Gastroesophageal sphincter (tissue), 4 donors: Measurements from ENCODE around the gene EPAS1. TPM values are rescaled to one million over a fixed set of nuclear protein-coding genes. Genes with fewer than 3 reads are reported as not detected.

Experiments used
- ATAC-seq: fragments of 150-250 bp; one replicate; pipeline ENCODE4 v1.9.1; 2016; ENCODE audit warnings: mild to moderate bottlenecking, moderate library complexity
- H3K27ac ChIP-seq, 4 donors: fragments of 200-600 bp; sonication (generic) in 3 of 4; 1 replicate in 3 of 4; 2 replicates in 1 of 4; pipeline ENCODE4 v1.5.1; 2016 to 2019
- H3K27me3 ChIP-seq: fragments of 200-600 bp; sonication (generic); one replicate; pipeline ENCODE4 v1.5.1; 2019
- H3K36me3 ChIP-seq, 2 donors: fragments of 200-600 bp; sonication (generic); one replicate each; pipeline ENCODE4 v1.5.1; 2019; ENCODE audit warnings: control low read depth in 1 of 2
- H3K4me1 ChIP-seq, 3 donors: fragments of 200-600 bp; sonication (generic); 1 replicate in 2 of 3; 2 replicates in 1 of 3; pipeline ENCODE4 v1.5.1; 2016 to 2019; ENCODE audit warnings: control low read depth in 2 of 3
- H3K4me3 ChIP-seq, 2 donors: fragments of 200-600 bp; sonication (generic); one replicate each; pipeline ENCODE4 v1.5.1; 2019; ENCODE audit warnings: mild to moderate bottlenecking in 1 of 2, moderate library complexity in 1 of 2
- H3K9me3 ChIP-seq, 3 donors: fragments of 200-600 bp; sonication (generic); one replicate each; pipeline ENCODE4 v1.5.1; 2017 to 2019; ENCODE audit warnings: control low read depth in 2 of 3
- EP300 ChIP-seq: sonication (generic); formaldehyde crosslinking; IDR thresholded peaks from one replicate; pipeline ENCODE4 v1.6.1; 2017; ENCODE audit warnings: antibody characterized with exemption, mild to moderate bottlenecking
- POLR2A ChIP-seq, 2 donors: fragments of 450-650 bp; IDR thresholded peaks; one replicate each; pipeline ENCODE4 v1.6.1; 2017; ENCODE audit warnings: antibody characterized with exemption in 2 of 2, mild to moderate bottlenecking in 2 of 2, moderate library complexity in 1 of 2
- POLR2AphosphoS5 ChIP-seq: sonication (generic); formaldehyde crosslinking; IDR thresholded peaks from one replicate; pipeline ENCODE4 v1.6.1; 2017; ENCODE audit warnings: antibody characterized with exemption
- WGBS, 2 donors: methylation state at CpG; one replicate each; pipeline ENCODE4 v1.1.5; 2018; ENCODE audit warnings: low coverage in 1 of 2; 5-methylcytosine and 5-hydroxymethylcytosine counted together
- total RNA-seq, 4 donors: library from RNA; depleted of rRNA; stranded (reverse); fragments of >200 nt; gene quantifications; one replicate each; pipeline ENCODE4 v1.1.0, GENCODE V29; 2016
- TF ChIP-seq, protein P1 (sequence below), 4 experiments: fragments of 200-600 bp in 2 of 4; fragments of 450-650 bp in 2 of 4; sonication (generic) in 1 of 4; IDR thresholded peaks; one replicate each; pipeline ENCODE4 v1.5.1; 2017 to 2019; ENCODE audit warnings: antibody characterized with exemption in 4 of 4, mild to moderate bottlenecking in 2 of 4, moderate library complexity in 2 of 4

EPAS1 gene
- total RNA-seq, 4 donors from 2014 or later = 101 to 152 (median 131) TPM

DNA sequence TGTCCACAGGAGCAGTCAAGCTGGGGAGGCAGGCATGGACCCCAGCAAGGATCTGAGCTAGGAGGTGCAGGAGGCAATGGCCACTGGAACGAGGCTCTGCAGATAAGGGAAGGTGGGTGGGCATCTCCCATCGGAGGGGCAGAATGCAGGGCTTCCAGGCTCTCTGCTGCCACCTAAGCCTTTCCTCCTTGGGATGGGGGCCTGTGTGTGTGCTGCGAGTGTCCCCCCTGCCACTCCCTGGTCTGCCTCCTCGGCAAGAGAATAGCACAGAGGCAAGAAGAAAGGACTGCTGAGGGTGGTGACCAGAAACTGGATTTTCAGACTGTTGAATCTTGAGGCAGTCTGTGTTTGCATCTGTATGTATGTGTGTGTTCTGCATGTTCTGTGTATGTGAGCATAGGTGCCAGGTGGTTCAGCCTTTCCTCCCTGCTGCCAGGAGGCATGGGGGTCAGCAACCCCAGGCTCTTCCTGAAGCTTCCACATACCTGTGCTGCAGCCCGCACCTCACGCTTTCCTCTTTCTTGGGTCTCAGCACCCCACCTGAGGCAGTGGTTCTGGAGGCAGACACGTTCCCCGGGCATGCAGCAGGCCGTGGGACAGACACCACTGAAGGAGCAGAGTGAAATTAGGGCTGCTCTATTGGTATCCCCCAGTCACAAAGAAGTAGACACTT is 86.7 kb downstream of the EPAS1 start:
- no peak overlapping the region for H3K27ac ChIP-seq
- H3K4me3 ChIP-seq = no peak overlapping the region
- H3K4me1 ChIP-seq = peaks cover 0 to 41% (median 10%) of the 10 kb centered on the region in 3 donors
- ATAC-seq = no peak
- H3K36me3 ChIP-seq = peaks cover 0 to 72% of the 10 kb centered on the region in 2 donors
- no peaks in the 10 kb centered on the region for H3K27me3 ChIP-seq
- 93% methylated on average over 3 of the region's 9 CpGs; no CpG with 5 or more reads in 1 of the 2 donors for WGBS, 2 donors
- H3K9me3 ChIP-seq = no peaks in the 10 kb centered on the region
- no peak for TF ChIP-seq POLR2A (IDR thresholded peaks at IDR 0.05)
- no peak for TF ChIP-seq EP300
- no peak for TF ChIP-seq POLR2AphosphoS5
- TF ChIP-seq, protein P1, sequence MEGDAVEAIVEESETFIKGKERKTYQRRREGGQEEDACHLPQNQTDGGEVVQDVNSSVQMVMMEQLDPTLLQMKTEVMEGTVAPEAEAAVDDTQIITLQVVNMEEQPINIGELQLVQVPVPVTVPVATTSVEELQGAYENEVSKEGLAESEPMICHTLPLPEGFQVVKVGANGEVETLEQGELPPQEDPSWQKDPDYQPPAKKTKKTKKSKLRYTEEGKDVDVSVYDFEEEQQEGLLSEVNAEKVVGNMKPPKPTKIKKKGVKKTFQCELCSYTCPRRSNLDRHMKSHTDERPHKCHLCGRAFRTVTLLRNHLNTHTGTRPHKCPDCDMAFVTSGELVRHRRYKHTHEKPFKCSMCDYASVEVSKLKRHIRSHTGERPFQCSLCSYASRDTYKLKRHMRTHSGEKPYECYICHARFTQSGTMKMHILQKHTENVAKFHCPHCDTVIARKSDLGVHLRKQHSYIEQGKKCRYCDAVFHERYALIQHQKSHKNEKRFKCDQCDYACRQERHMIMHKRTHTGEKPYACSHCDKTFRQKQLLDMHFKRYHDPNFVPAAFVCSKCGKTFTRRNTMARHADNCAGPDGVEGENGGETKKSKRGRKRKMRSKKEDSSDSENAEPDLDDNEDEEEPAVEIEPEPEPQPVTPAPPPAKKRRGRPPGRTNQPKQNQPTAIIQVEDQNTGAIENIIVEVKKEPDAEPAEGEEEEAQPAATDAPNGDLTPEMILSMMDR (IDR thresholded peaks at IDR 0.05) = no peak

DNA sequence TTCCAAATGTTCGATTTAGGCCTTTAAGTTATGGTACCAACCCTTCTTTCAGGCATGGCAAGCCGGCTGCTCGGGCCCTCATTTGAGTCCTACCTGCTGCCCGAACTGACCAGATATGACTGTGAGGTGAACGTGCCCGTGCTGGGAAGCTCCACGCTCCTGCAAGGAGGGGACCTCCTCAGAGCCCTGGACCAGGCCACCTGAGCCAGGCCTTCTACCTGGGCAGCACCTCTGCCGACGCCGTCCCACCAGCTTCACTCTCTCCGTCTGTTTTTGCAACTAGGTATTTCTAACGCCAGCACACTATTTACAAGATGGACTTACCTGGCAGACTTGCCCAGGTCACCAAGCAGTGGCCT is 87.2 kb downstream of the EPAS1 start:
- ATAC-seq = no peak
- no peak overlapping the region for H3K4me3 ChIP-seq
- peaks cover 0 to 70% of the 10 kb centered on the region in 2 donors for H3K36me3 ChIP-seq
- H3K27me3 ChIP-seq = no peaks in the 10 kb centered on the region
- no peak overlapping the region for H3K27ac ChIP-seq
- TF ChIP-seq, protein P1 (IDR thresholded peaks at IDR 0.05) = no peak
- TF ChIP-seq EP300 = no peak
- 96 to 98% methylated on average over 5 to 7 of the region's 12 CpGs for WGBS, 2 donors
- H3K9me3 ChIP-seq = no peaks in the 10 kb centered on the region
- peaks cover 0 to 36% (median 6%) of the 10 kb centered on the region in 3 donors for H3K4me1 ChIP-seq

DNA sequence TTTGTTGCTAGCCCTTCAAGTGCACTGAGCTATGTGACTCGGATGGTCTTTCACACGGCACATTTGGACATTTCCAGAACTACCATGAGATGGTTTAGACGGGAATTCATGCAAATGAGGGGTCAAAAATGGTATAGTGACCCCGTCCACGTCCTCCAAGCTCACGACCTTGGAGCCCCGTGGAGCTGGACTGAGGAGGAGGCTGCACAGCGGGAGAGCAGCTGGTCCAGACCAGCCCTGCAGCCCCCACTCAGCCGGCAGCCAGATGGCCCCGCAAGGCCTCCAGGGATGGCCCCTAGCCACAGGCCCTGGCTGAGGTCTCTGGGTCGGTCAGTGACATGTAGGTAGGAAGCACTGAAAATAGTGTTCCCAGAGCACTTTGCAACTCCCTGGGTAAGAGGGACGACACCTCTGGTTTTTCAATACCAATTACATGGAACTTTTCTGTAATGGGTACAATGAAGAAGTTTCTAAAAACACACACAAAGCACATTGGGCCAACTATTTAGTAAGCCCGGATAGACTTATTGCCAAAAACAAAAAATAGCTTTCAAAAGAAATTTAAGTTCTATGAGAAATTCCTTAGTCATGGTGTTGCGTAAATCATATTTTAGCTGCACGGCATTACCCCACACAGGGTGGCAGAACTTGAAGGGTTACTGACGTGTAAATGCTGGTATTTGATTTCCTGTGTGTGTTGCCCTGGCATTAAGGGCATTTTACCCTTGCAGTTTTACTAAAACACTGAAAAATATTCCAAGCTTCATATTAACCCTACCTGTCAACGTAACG is 88.8 kb downstream of the EPAS1 start:
- H3K4me1 ChIP-seq = peaks cover 0 to 20% (median 0%) of the 10 kb centered on the region in 3 donors
- ATAC-seq = no peak
- H3K4me3 ChIP-seq = no peak overlapping the region
- no peaks in the 10 kb centered on the region for H3K27me3 ChIP-seq
- no peak for TF ChIP-seq EP300
- TF ChIP-seq, protein P1 (IDR thresholded peaks at IDR 0.05) = no peak
- no peak for TF ChIP-seq POLR2AphosphoS5
- no peak for TF ChIP-seq POLR2A (IDR thresholded peaks at IDR 0.05)
- H3K27ac ChIP-seq = peak overlapping the region in 1 of 4 donors; percentile 21
- 83 to 84% methylated on average over 7 of the region's 18 CpGs for WGBS, 2 donors
- peaks cover 0 to 54% of the 10 kb centered on the region in 2 donors for H3K36me3 ChIP-seq
- no peaks in the 10 kb centered on the region for H3K9me3 ChIP-seq

DNA sequence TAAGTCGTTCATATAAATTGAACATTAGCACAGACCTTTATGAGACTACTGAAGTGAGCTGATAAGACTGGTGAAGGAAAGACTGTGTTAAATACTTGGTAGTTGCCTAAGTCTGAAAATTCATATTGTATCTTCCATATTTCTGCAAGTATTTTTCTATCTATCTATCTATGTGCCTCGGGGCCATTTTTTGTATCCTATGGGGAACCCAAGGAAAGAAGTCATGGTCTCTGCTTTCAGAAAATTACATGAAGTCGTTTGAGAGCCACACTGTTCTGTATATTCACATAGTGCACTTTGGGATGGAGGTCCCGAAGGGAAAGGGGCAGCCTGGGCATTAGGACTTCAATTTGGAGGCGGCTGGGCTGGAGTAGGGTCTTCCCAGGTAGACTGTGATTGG is 89.6 kb downstream of the EPAS1 start:
- ATAC-seq = no peak
- H3K9me3 ChIP-seq = no peaks in the 10 kb centered on the region
- TF ChIP-seq POLR2A (IDR thresholded peaks at IDR 0.05) = no peak
- TF ChIP-seq, protein P1 (IDR thresholded peaks at IDR 0.05) = no peak
- TF ChIP-seq EP300 = no peak
- TF ChIP-seq POLR2AphosphoS5 = no peak
- H3K4me1 ChIP-seq = peaks cover 0 to 12% (median 0%) of the 10 kb centered on the region in 3 donors
- H3K27ac ChIP-seq = no peak overlapping the region
- H3K36me3 ChIP-seq = peaks cover 0 to 47% of the 10 kb centered on the region in 2 donors
- no peaks in the 10 kb centered on the region for H3K27me3 ChIP-seq
- 84 to 96% methylated on average over 3 of the region's 5 CpGs for WGBS, 2 donors
- H3K4me3 ChIP-seq = no peak overlapping the region

DNA sequence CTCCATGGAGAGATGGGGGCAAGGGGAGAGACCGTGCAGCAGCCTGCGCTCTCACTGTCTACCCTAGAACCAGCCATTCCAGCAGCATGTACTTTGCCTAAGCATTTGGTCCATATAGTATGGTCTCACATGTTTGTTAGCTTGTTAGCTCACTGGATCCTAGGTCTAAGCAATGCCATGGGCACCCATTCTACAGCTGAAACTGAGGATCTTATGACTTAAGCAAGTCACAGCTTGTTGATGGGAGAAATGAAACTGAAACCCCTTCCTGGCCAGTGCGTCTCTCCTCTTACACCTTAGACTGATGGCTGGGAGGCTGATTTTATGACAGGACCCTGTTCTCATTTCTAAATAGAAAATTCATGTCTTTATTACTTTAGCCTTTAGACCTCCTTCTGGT is 90.1 kb downstream of the EPAS1 start:
- ATAC-seq = no peak
- peaks cover 0 to 41% of the 10 kb centered on the region in 2 donors for H3K36me3 ChIP-seq

More for the DNA sequence above, 90.1 kb downstream of the EPAS1 start:
- Histone ChIP-seq H3K9me3 (no peaks in the 10 kb centered on the region), H3K27me3 (no peaks in the 10 kb centered on the region), H3K4me1 (peaks cover 0 to 11% (median 0%) of the 10 kb centered on the region in 3 donors), H3K4me3 (no peak overlapping the region), H3K27ac (no peak overlapping the region)
- no peak for TF ChIP-seq POLR2A (IDR thresholded peaks at IDR 0.05)
- TF ChIP-seq EP300 = no peak
- TF ChIP-seq POLR2AphosphoS5 = no peak
- WGBS, 2 donors = 60 to 94% methylated on average over 2 to 3 of the region's 3 CpGs
